GM23338 (cell line): ENCODE results near the gene TNMD. TPM values are rescaled to one million over a fixed set of nuclear protein-coding genes. Genes with fewer than 3 reads are reported as not detected.

Source experiments
- ATAC-seq: fragments of 200-7000 bp; cut with Tn5 transposase; 3 replicates; pipeline ENCODE4 v1.9.1; 2020
- DNase-seq: peaks from one replicate; pipeline ENCODE4 v3.0.0-alpha.2; 2015; ENCODE audit warnings: low spot score
- H2AFZ ChIP-seq: fragments of 200-600 bp; sonication (generic); 2 replicates; pipeline ENCODE4 v1.8.0; 2016; ENCODE audit warnings: antibody characterized with exemption, mild to moderate bottlenecking, moderate library complexity
- H3F3A ChIP-seq: fragments of 200-600 bp; sonication (generic); replicated peaks from 2 replicates; pipeline ENCODE4 v1.8.0; 2017; ENCODE audit warnings: antibody characterized with exemption, mixed run types, low read depth
- H3K27ac ChIP-seq: fragments of 200-600 bp; sonication (generic); 2 replicates; pipeline ENCODE4 v1.6.1; 2016; ENCODE audit warnings: low read depth
- H3K27me3 ChIP-seq: fragments of 200-600 bp; sonication (generic); 2 replicates; pipeline ENCODE4 v1.8.0; 2016; ENCODE audit warnings: mild to moderate bottlenecking, mixed run types, moderate library complexity; ENCODE audit not compliant: insufficient read depth
- H3K36me3 ChIP-seq: fragments of 200-600 bp; sonication (generic); 2 replicates; pipeline ENCODE4 v1.8.0; 2016; ENCODE audit warnings: mild to moderate bottlenecking; ENCODE audit not compliant: insufficient read depth
- H3K4me1 ChIP-seq: fragments of 200-600 bp; sonication (generic); 2 replicates; pipeline ENCODE4 v1.8.0; 2016; ENCODE audit warnings: mild to moderate bottlenecking, moderate library complexity; ENCODE audit not compliant: insufficient read depth
- H3K4me2 ChIP-seq: fragments of 200-600 bp; sonication (generic); 2 replicates; pipeline ENCODE4 v1.7.1; 2017; ENCODE audit warnings: mixed run types
- H3K4me3 ChIP-seq: fragments of 200-600 bp; sonication (generic); 2 replicates; pipeline ENCODE4 v1.6.1; 2016; ENCODE audit warnings: mixed run types
- H3K79me2 ChIP-seq: fragments of 200-600 bp; sonication (generic); replicated peaks from 2 replicates; pipeline ENCODE4 v1.8.0; 2017; ENCODE audit warnings: mild to moderate bottlenecking; ENCODE audit not compliant: insufficient read depth
- H3K9me2 ChIP-seq: fragments of 200-600 bp; sonication (generic); 2 replicates; pipeline ENCODE4 v1.8.0; 2017; ENCODE audit not compliant: insufficient read depth
- H4K20me1 ChIP-seq: fragments of 200-600 bp; sonication (generic); replicated peaks from 2 replicates; pipeline ENCODE4 v1.8.0; 2017; ENCODE audit warnings: mild to moderate bottlenecking; ENCODE audit not compliant: insufficient read depth
- H3K27ac Mint-ChIP-seq: 2 replicates; pipeline ENCODE4 v1.8.0; 2020; ENCODE audit warnings: inconsistent platforms, mild to moderate bottlenecking, moderate library complexity, mixed read lengths
- H3K27me3 Mint-ChIP-seq: 3 replicates; pipeline ENCODE4 v1.8.0; 2022; ENCODE audit warnings: low read depth, mild to moderate bottlenecking, moderate library complexity, mixed read lengths, inconsistent platforms; ENCODE audit not compliant: insufficient read depth, poor library complexity
- H3K36me3 Mint-ChIP-seq: 3 replicates; pipeline ENCODE4 v1.8.0; 2021; ENCODE audit warnings: low read depth, mild to moderate bottlenecking, inconsistent platforms, moderate library complexity, mixed read lengths
- H3K4me1 Mint-ChIP-seq: 3 replicates; pipeline ENCODE4 v1.8.0; 2020; ENCODE audit warnings: mild to moderate bottlenecking, inconsistent platforms, mixed read lengths
- H3K4me3 Mint-ChIP-seq: 3 replicates; pipeline ENCODE4 v1.8.0; 2021; ENCODE audit warnings: moderate library complexity, mild to moderate bottlenecking, inconsistent platforms, mixed read lengths
- H3K9me3 Mint-ChIP-seq: 3 replicates; pipeline ENCODE4 v1.8.0; 2020; ENCODE audit warnings: moderate library complexity, mild to moderate bottlenecking, inconsistent platforms, mixed read lengths
- CREB1 ChIP-seq: fragments of 250-450 bp; sonication (Bioruptor Pico); IDR thresholded peaks from 2 replicates; pipeline ENCODE4 v1.5.0; 2020; ENCODE audit warnings: low read depth, mild to moderate bottlenecking, moderate library complexity
- EZH2 ChIP-seq: fragments of 200-600 bp; sonication (generic); IDR thresholded peaks from one replicate; pipeline ENCODE4 v1.8.0; 2017; ENCODE audit warnings: antibody characterized with exemption, mild to moderate bottlenecking, low read depth; ENCODE audit not compliant: unreplicated experiment
- EZH2phosphoT487 ChIP-seq: fragments of 200-600 bp; sonication (generic); IDR thresholded peaks from one replicate; pipeline ENCODE4 v1.8.1; 2018; ENCODE audit warnings: antibody characterized with exemption; ENCODE audit not compliant: unreplicated experiment
- JUNB ChIP-seq: IDR thresholded peaks from one replicate; pipeline ENCODE4 v1.6.1; 2016; ENCODE audit warnings: antibody characterized with exemption; ENCODE audit not compliant: unreplicated experiment
- NANOG ChIP-seq: IDR thresholded peaks from 2 replicates; pipeline ENCODE4 v1.6.1; 2016; ENCODE audit warnings: antibody characterized with exemption, borderline replicate concordance
- POLR2AphosphoS5 ChIP-seq: IDR thresholded peaks from 2 replicates; pipeline ENCODE4 v1.6.1; 2016; ENCODE audit warnings: antibody characterized with exemption, low read depth
- STAT1 ChIP-seq: IDR thresholded peaks from one replicate; pipeline ENCODE4 v1.6.1; 2016; ENCODE audit warnings: antibody characterized with exemption; ENCODE audit not compliant: unreplicated experiment
- ZNF114 ChIP-seq: fragments of 250-450 bp; sonication (Bioruptor Pico); IDR thresholded peaks from 2 replicates; pipeline ENCODE4 v1.5.0; 2020; ENCODE audit warnings: mild to moderate bottlenecking, moderate library complexity
- ZNF331 ChIP-seq: fragments of 250-450 bp; sonication (Bioruptor Pico); IDR thresholded peaks from 2 replicates; pipeline ENCODE4 v1.5.0; 2020; ENCODE audit warnings: low read depth, mild to moderate bottlenecking, moderate library complexity
- polyA plus RNA-seq: library from polyadenylated mRNA; unstranded; fragments of >200 nt; fragmentation: Nextera tagmentation; extraction: Ambion mirVana; gene quantifications from 2 replicates; pipeline ENCODE4 v1.2.1, GENCODE V29; 2016
- total RNA-seq: library from RNA; depleted of rRNA; stranded (reverse); fragments of >200 nt; shearing (Covaris generic); gene quantifications from 2 replicates; pipeline ENCODE4 v1.2.3, GENCODE V29; 2014
- TF ChIP-seq, protein P1 (sequence below): IDR thresholded peaks from 2 replicates; pipeline ENCODE4 v1.6.1; 2016; ENCODE audit warnings: antibody characterized with exemption
- TF ChIP-seq, protein P2 (sequence below), 2 experiments: fragments of 200-600 bp in 1 of 2; sonication (generic) in 1 of 2; conservative IDR thresholded peaks; 2 replicates each; pipeline versions ENCODE4 v1.5.1 to v1.6.1; 2016 to 2017; ENCODE audit warnings: antibody characterized with exemption in 2 of 2, low read depth in 2 of 2, mild to moderate bottlenecking in 2 of 2, moderate library complexity in 1 of 2
- TF ChIP-seq, protein P3 (sequence below): fragments of 250-450 bp; sonication (Bioruptor Pico); IDR thresholded peaks from 2 replicates; pipeline ENCODE4 v1.5.0; 2020; ENCODE audit warnings: mild to moderate bottlenecking, moderate library complexity
- TF ChIP-seq, protein P4 (sequence below): IDR thresholded peaks from one replicate; pipeline ENCODE4 v1.6.1; 2018; ENCODE audit warnings: antibody characterized with exemption; ENCODE audit not compliant: unreplicated experiment

TNMD gene
- total and polyA plus RNA-seq, 2 experiments from 2014 or later = 4.4 to 4.8 TPM

DNA sequence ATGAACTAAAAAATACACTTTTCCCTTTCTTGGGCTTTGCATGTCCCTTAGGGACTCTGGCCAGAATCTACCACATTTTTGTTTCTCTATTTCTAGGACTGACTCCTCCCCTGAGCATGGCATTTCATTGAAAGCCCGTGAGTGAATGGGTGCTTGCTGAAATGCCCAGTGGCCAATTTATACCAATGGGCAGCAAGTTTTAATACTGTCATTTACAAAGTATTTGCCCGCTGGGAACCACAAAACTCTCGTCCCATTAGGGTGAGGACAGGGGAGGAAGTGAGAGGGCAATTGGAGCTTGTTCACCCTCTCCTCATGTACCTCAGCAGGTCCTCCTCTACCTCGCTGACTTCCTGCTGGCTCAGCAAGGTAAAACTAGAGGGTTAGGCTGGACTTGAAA lies 60.4 kb downstream of the TNMD start:
- no peak overlapping the region for H3K4me3 ChIP-seq
- peaks cover 5% of the 10 kb centered on the region for H3K4me1 ChIP-seq
- H3K79me2 ChIP-seq = no peaks in the 10 kb centered on the region
- Mint-ChIP-seq H3K4me1 (peaks cover 20% of the 10 kb centered on the region), H3K4me3 (no peak overlapping the region), H3K27me3 (peaks cover 2% of the 10 kb centered on the region), H3K36me3 (no peaks in the 10 kb centered on the region), H3K27ac (no peak overlapping the region), H3K9me3 (no peaks in the 10 kb centered on the region)
- H3K36me3 ChIP-seq = no peaks in the 10 kb centered on the region
- no peaks in the 10 kb centered on the region for H3F3A ChIP-seq
- H3K27ac ChIP-seq = no peak overlapping the region
- TF ChIP-seq JUNB = no peak
- TF ChIP-seq CREB1 (CRISPR knock-in tag) = no peak
- TF ChIP-seq, protein P1, sequence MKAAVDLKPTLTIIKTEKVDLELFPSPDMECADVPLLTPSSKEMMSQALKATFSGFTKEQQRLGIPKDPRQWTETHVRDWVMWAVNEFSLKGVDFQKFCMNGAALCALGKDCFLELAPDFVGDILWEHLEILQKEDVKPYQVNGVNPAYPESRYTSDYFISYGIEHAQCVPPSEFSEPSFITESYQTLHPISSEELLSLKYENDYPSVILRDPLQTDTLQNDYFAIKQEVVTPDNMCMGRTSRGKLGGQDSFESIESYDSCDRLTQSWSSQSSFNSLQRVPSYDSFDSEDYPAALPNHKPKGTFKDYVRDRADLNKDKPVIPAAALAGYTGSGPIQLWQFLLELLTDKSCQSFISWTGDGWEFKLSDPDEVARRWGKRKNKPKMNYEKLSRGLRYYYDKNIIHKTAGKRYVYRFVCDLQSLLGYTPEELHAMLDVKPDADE = no peak
- TF ChIP-seq, protein P2, sequence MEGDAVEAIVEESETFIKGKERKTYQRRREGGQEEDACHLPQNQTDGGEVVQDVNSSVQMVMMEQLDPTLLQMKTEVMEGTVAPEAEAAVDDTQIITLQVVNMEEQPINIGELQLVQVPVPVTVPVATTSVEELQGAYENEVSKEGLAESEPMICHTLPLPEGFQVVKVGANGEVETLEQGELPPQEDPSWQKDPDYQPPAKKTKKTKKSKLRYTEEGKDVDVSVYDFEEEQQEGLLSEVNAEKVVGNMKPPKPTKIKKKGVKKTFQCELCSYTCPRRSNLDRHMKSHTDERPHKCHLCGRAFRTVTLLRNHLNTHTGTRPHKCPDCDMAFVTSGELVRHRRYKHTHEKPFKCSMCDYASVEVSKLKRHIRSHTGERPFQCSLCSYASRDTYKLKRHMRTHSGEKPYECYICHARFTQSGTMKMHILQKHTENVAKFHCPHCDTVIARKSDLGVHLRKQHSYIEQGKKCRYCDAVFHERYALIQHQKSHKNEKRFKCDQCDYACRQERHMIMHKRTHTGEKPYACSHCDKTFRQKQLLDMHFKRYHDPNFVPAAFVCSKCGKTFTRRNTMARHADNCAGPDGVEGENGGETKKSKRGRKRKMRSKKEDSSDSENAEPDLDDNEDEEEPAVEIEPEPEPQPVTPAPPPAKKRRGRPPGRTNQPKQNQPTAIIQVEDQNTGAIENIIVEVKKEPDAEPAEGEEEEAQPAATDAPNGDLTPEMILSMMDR (conservative IDR thresholded peaks at IDR 0.05; ENCODE audit: low read depth in 2 of 2) = no peak
- TF ChIP-seq, protein P3, sequence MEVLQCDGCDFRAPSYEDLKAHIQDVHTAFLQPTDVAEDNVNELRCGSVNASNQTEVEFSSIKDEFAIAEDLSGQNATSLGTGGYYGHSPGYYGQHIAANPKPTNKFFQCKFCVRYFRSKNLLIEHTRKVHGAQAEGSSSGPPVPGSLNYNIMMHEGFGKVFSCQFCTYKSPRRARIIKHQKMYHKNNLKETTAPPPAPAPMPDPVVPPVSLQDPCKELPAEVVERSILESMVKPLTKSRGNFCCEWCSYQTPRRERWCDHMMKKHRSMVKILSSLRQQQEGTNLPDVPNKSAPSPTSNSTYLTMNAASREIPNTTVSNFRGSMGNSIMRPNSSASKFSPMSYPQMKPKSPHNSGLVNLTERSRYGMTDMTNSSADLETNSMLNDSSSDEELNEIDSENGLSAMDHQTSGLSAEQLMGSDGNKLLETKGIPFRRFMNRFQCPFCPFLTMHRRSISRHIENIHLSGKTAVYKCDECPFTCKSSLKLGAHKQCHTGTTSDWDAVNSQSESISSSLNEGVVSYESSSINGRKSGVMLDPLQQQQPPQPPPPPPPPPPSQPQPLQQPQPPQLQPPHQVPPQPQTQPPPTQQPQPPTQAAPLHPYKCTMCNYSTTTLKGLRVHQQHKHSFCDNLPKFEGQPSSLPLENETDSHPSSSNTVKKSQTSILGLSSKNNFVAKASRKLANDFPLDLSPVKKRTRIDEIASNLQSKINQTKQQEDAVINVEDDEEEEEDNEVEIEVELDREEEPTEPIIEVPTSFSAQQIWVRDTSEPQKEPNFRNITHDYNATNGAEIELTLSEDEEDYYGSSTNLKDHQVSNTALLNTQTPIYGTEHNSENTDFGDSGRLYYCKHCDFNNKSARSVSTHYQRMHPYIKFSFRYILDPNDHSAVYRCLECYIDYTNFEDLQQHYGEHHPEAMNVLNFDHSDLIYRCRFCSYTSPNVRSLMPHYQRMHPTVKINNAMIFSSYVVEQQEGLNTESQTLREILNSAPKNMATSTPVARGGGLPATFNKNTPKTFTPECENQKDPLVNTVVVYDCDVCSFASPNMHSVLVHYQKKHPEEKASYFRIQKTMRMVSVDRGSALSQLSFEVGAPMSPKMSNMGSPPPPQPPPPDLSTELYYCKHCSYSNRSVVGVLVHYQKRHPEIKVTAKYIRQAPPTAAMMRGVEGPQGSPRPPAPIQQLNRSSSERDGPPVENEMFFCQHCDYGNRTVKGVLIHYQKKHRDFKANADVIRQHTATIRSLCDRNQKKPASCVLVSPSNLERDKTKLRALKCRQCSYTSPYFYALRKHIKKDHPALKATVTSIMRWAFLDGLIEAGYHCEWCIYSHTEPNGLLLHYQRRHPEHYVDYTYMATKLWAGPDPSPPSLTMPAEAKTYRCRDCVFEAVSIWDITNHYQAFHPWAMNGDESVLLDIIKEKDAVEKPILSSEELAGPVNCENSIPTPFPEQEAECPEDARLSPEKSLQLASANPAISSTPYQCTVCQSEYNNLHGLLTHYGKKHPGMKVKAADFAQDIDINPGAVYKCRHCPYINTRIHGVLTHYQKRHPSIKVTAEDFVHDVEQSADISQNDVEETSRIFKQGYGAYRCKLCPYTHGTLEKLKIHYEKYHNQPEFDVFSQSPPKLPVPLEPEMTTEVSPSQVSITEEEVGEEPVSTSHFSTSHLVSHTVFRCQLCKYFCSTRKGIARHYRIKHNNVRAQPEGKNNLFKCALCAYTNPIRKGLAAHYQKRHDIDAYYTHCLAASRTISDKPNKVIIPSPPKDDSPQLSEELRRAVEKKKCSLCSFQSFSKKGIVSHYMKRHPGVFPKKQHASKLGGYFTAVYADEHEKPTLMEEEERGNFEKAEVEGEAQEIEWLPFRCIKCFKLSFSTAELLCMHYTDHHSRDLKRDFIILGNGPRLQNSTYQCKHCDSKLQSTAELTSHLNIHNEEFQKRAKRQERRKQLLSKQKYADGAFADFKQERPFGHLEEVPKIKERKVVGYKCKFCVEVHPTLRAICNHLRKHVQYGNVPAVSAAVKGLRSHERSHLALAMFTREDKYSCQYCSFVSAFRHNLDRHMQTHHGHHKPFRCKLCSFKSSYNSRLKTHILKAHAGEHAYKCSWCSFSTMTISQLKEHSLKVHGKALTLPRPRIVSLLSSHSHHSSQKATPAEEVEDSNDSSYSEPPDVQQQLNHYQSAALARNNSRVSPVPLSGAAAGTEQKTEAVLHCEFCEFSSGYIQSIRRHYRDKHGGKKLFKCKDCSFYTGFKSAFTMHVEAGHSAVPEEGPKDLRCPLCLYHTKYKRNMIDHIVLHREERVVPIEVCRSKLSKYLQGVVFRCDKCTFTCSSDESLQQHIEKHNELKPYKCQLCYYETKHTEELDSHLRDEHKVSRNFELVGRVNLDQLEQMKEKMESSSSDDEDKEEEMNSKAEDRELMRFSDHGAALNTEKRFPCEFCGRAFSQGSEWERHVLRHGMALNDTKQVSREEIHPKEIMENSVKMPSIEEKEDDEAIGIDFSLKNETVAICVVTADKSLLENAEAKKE = no peak
- no peak for TF ChIP-seq POLR2AphosphoS5
- no peak for TF ChIP-seq ZNF331 (CRISPR knock-in tag)
- TF ChIP-seq NANOG = no peak
- TF ChIP-seq EZH2 = no peak
- no peak for TF ChIP-seq EZH2phosphoT487
- TF ChIP-seq, protein P4, sequence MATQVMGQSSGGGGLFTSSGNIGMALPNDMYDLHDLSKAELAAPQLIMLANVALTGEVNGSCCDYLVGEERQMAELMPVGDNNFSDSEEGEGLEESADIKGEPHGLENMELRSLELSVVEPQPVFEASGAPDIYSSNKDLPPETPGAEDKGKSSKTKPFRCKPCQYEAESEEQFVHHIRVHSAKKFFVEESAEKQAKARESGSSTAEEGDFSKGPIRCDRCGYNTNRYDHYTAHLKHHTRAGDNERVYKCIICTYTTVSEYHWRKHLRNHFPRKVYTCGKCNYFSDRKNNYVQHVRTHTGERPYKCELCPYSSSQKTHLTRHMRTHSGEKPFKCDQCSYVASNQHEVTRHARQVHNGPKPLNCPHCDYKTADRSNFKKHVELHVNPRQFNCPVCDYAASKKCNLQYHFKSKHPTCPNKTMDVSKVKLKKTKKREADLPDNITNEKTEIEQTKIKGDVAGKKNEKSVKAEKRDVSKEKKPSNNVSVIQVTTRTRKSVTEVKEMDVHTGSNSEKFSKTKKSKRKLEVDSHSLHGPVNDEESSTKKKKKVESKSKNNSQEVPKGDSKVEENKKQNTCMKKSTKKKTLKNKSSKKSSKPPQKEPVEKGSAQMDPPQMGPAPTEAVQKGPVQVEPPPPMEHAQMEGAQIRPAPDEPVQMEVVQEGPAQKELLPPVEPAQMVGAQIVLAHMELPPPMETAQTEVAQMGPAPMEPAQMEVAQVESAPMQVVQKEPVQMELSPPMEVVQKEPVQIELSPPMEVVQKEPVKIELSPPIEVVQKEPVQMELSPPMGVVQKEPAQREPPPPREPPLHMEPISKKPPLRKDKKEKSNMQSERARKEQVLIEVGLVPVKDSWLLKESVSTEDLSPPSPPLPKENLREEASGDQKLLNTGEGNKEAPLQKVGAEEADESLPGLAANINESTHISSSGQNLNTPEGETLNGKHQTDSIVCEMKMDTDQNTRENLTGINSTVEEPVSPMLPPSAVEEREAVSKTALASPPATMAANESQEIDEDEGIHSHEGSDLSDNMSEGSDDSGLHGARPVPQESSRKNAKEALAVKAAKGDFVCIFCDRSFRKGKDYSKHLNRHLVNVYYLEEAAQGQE = no peak
- no peak for TF ChIP-seq ZNF114 (CRISPR knock-in tag)
- TF ChIP-seq STAT1 = no peak
- no peaks in the 10 kb centered on the region for H3K27me3 ChIP-seq
- no peak overlapping the region for H3K4me2 ChIP-seq
- DNase-seq (no peak), ATAC-seq (no peak)
- H2AFZ ChIP-seq = no peak overlapping the region
- no peaks in the 10 kb centered on the region for H4K20me1 ChIP-seq
- no peaks in the 10 kb centered on the region for H3K9me2 ChIP-seq
